DND-41 (cell line): ENCODE measurements around the gene PODXL.

Source experiments
- ATAC-seq: fragments of 200-7000 bp; cut with Tn5 transposase; 3 replicates; pipeline ENCODE4 v1.9.1; 2021; ENCODE audit warnings: low read depth; ENCODE audit not compliant: insufficient read depth
- DNase-seq: peaks from one replicate; pipeline ENCODE4 v3.0.0-alpha.2; 2020
- H2AFZ ChIP-seq: 2 replicates; pipeline ENCODE4 v1.6.0; 2012; ENCODE audit warnings: low read depth, low read length
- H3K27ac ChIP-seq: 2 replicates; pipeline ENCODE4 v1.5.1; 2012; ENCODE audit warnings: low read length, inconsistent platforms
- H3K27me3 ChIP-seq: fragments of 200-600 bp; sonication (generic); 2 replicates; pipeline ENCODE4 v1.6.0; 2012; ENCODE audit warnings: low read length, mild to moderate bottlenecking, inconsistent platforms; ENCODE audit not compliant: insufficient read depth, poor library complexity
- H3K36me3 ChIP-seq: 2 replicates; pipeline ENCODE4 v1.5.1; 2012; ENCODE audit warnings: low read length, inconsistent platforms; ENCODE audit not compliant: insufficient read depth
- H3K4me1 ChIP-seq: 2 replicates; pipeline ENCODE4 v1.5.1; 2012; ENCODE audit warnings: mild to moderate bottlenecking, low read length; ENCODE audit not compliant: insufficient read depth
- H3K4me2 ChIP-seq: 2 replicates; pipeline ENCODE4 v1.6.0; 2012; ENCODE audit warnings: mild to moderate bottlenecking, moderate library complexity, low read length, inconsistent platforms; ENCODE audit not compliant: insufficient read depth
- H3K4me3 ChIP-seq, 2 experiments: fragments of 200-600 bp in 1 of 2; shearing (Covaris generic) in 1 of 2; 2 replicates each; pipeline ENCODE4 v1.5.1; 2012 to 2016; ENCODE audit warnings: inconsistent platforms in 2 of 2, low read length in 2 of 2, mild to moderate bottlenecking in 2 of 2, low read depth in 1 of 2, moderate library complexity in 1 of 2
- H3K79me2 ChIP-seq: 2 replicates; pipeline ENCODE4 v1.6.0; 2012; ENCODE audit warnings: low read length, inconsistent platforms; ENCODE audit not compliant: insufficient read depth
- H3K9ac ChIP-seq: 2 replicates; pipeline ENCODE4 v1.6.0; 2012; ENCODE audit warnings: low read depth, mild to moderate bottlenecking, inconsistent platforms, low read length, moderate library complexity
- H3K9me3 ChIP-seq: 2 replicates; pipeline ENCODE4 v1.5.1; 2012; ENCODE audit warnings: low read length, moderate library complexity, mild to moderate bottlenecking, inconsistent platforms; ENCODE audit not compliant: insufficient read depth, severe bottlenecking
- H4K20me1 ChIP-seq: 2 replicates; pipeline ENCODE4 v1.6.0; 2012; ENCODE audit warnings: low read length; ENCODE audit not compliant: insufficient read depth
- EZH2 ChIP-seq: IDR thresholded peaks from 3 replicates; pipeline ENCODE4 v1.6.1; 2012; ENCODE audit warnings: borderline replicate concordance, low read depth, mild to moderate bottlenecking, moderate library complexity, low read length, inconsistent platforms; ENCODE audit not compliant: severe bottlenecking
- TF ChIP-seq, protein P1 (sequence below): IDR thresholded peaks from 2 replicates; pipeline ENCODE4 v1.5.1; 2012; ENCODE audit warnings: borderline replicate concordance, low read length, moderate library complexity, mild to moderate bottlenecking; ENCODE audit not compliant: poor library complexity, severe bottlenecking; ENCODE audit errors: extremely low read depth

PODXL gene

DNA sequence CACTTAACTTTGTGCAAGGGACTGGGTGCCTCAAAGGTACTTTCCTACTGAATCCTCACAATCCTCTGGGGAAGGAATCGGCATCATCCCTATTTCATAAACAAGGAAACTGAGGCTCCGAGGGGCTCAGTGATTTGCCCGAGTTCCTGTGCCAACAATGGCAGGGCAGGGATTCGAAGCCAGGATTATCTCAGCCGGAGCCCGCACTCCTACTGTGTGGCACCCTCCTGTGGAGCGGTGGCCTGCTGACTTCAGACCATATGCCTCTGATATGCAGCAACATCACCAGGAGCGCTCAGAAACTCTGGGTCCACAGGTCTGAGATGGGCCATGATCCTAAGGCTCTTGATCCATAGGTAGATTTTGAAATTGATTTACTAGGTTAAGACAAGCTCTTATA lies 46.6 kb downstream of the PODXL start:
- Histone ChIP-seq H3K27ac (no peak overlapping the region), H3K36me3 (no peaks in the 10 kb centered on the region), H4K20me1 (no peaks in the 10 kb centered on the region), H3K79me2 (no peaks in the 10 kb centered on the region), H3K4me1 (peaks cover 14% of the 10 kb centered on the region), H3K9me3 (no peaks in the 10 kb centered on the region), H3K9ac (no peak overlapping the region), H3K4me2 (no peak overlapping the region), H3K27me3 (no peaks in the 10 kb centered on the region), H2AFZ (no peak overlapping the region), H3K4me3 (no peak overlapping the region)
- ATAC-seq (no peak), DNase-seq (no peak)
- TF ChIP-seq, protein P1, sequence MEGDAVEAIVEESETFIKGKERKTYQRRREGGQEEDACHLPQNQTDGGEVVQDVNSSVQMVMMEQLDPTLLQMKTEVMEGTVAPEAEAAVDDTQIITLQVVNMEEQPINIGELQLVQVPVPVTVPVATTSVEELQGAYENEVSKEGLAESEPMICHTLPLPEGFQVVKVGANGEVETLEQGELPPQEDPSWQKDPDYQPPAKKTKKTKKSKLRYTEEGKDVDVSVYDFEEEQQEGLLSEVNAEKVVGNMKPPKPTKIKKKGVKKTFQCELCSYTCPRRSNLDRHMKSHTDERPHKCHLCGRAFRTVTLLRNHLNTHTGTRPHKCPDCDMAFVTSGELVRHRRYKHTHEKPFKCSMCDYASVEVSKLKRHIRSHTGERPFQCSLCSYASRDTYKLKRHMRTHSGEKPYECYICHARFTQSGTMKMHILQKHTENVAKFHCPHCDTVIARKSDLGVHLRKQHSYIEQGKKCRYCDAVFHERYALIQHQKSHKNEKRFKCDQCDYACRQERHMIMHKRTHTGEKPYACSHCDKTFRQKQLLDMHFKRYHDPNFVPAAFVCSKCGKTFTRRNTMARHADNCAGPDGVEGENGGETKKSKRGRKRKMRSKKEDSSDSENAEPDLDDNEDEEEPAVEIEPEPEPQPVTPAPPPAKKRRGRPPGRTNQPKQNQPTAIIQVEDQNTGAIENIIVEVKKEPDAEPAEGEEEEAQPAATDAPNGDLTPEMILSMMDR = no peak
- no peak for TF ChIP-seq EZH2

DNA sequence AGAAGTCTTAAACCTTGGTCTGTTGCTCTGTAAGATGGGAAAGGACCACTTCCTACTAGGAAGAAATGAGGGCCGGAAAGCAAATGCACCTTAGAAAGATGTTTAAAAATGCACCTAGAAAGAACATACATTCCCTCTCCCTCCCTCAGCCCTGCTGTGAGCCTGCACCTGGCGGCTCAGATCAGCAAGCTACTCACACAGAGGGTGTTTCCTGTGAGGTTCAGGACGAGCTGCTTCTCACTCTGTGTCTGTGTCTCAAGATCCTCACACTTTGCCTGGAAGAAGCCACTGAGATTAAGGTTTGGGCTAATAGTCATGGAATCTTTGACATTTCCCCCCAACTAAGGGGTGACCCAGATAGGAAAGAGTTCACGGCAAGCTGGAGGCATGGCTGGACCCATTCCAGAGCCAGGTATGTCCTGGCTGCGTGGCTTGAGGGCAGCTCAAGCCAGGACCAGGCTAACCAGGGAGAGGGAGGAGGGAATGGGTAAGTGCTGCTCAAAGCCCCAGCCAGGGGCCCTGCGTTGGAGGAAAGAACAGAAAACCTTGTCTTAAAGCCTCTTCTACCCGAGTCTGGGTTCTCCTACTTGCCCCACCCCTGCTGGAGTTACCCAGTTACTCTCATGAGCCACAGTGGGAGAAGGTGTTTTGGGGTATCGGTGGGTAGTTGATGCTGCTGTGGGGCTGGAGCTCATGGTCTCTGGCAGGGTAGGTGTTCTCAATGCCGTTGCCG lies 47.5 kb downstream of the PODXL start:
- Histone ChIP-seq H3K79me2 (no peaks in the 10 kb centered on the region), H2AFZ (no peak overlapping the region), H3K9me3 (no peaks in the 10 kb centered on the region), H3K4me1 (peaks cover 14% of the 10 kb centered on the region), H3K4me2 (no peak overlapping the region), H4K20me1 (no peaks in the 10 kb centered on the region), H3K36me3 (no peaks in the 10 kb centered on the region), H3K9ac (no peak overlapping the region), H3K27me3 (no peaks in the 10 kb centered on the region), H3K27ac (no peak overlapping the region), H3K4me3 (no peak overlapping the region)
- ATAC-seq (no peak), DNase-seq (no peak)
- TF ChIP-seq, protein P1 = no peak
- TF ChIP-seq EZH2 = no peak

GRCh38 chr7:131507592-131508331 lies 48.7 kb downstream of the PODXL start:
- Histone ChIP-seq H3K4me1 (peaks cover 7% of the 10 kb centered on the region), H3K9me3 (no peaks in the 10 kb centered on the region), H3K9ac (no peak overlapping the region), H3K79me2 (no peaks in the 10 kb centered on the region), H3K27me3 (no peaks in the 10 kb centered on the region), H3K4me3 (peak overlapping the region in 1 of 2 experiments; percentile 11; a peak in 1 of 4 replicates), H3K36me3 (no peaks in the 10 kb centered on the region), H2AFZ (peak overlapping the region; percentile 53), H3K4me2 (peak overlapping the region; percentile 54), H3K27ac (no peak overlapping the region), H4K20me1 (no peaks in the 10 kb centered on the region; the same call in 1 of the 2 replicates)
- no peak for TF ChIP-seq EZH2
- TF ChIP-seq, protein P1 = peak; percentile 93
- ATAC-seq = peak; percentile 92
- DNase-seq = peak; percentile 84
